Measurements from ENCODE around the gene RTKN. TPM values are rescaled to one million over a fixed set of nuclear protein-coding genes. Genes with fewer than 3 reads are reported as not detected.
A peak's percentile ranks its signal among the peaks of the same experiment; 100 is the strongest.
"Not testable (repeated sequence)": the region's sequence is repeated elsewhere in the genome, so short reads cannot be mapped to it uniquely, and the experiment has no call there.

Gene RTKN
- total RNA-seq, 1 donor from 2014 or later, result 11.6 TPM

- POLR2A ChIA-PET, result interaction anchor here (0.7 to 5.9 kb wide), 5 partner anchors 8 to 50 kb away, joined by 3 to 62 read pairs (median 6); partner anchors contain the start of genes C2orf81, INO80B, LBX2 and TLX2
- ATAC-seq (ENCODE audit: low read depth), result no peak
- no peak for DNase-seq
- H3K27me3 Mint-ChIP-seq, result no peaks in the 10 kb centered on the region
- CTCF ChIA-PET, result interaction anchor here (0.6 kb wide), 1 partner anchor 64 kb away, joined by 3 read pairs; no protein-coding TSS in a partner anchor
- intact Hi-C loops (cut with micrococcal nuclease), result loop anchor here (1.0 kb wide), 1 partner anchor 8 kb away; the partner anchor contains the start of gene MRPL53
- no peaks in the 10 kb centered on the region for H3K9me3 Mint-ChIP-seq
- H3K4me3 Mint-ChIP-seq, result peak overlapping the region; percentile 98
- H3K36me3 Mint-ChIP-seq (ENCODE audit: low read depth), result peaks cover 34% of the 10 kb centered on the region
- peak overlapping the region; percentile 18 for H3K27ac Mint-ChIP-seq
- no peak for TF ChIP-seq CTCF (IDR thresholded peaks at IDR 0.05)
- peaks cover 33% of the 10 kb centered on the region for H3K4me1 Mint-ChIP-seq
Observed at GRCh38 chr2:74464406-74464805, 22.7 kb upstream of the RTKN start.

GRCh38 chr2:74462786-74463105 lies 21.0 kb upstream of the RTKN start:
- H3K27me3 Mint-ChIP-seq, result no peaks in the 10 kb centered on the region
- ATAC-seq (ENCODE audit: low read depth), result no peak
- peaks cover 48% of the 10 kb centered on the region for H3K4me1 Mint-ChIP-seq
- ChIA-PET POLR2A (interaction anchor here (1.9 to 10.0 kb wide), 2 partner anchors 10 to 20 kb away, joined by 8 to 127 read pairs; partner anchors contain the start of genes CCDC142, MRPL53 and TTC31), CTCF (no interaction called here)
- no peak overlapping the region for H3K27ac Mint-ChIP-seq
- no peak overlapping the region for H3K4me3 Mint-ChIP-seq
- TF ChIP-seq CTCF (IDR thresholded peaks at IDR 0.05), result no peak
- H3K36me3 Mint-ChIP-seq (ENCODE audit: low read depth), result peaks cover 42% of the 10 kb centered on the region
- intact Hi-C loops (cut with micrococcal nuclease), result no loop called here
- DNase-seq, result no peak
- no peaks in the 10 kb centered on the region for H3K9me3 Mint-ChIP-seq

DNA sequence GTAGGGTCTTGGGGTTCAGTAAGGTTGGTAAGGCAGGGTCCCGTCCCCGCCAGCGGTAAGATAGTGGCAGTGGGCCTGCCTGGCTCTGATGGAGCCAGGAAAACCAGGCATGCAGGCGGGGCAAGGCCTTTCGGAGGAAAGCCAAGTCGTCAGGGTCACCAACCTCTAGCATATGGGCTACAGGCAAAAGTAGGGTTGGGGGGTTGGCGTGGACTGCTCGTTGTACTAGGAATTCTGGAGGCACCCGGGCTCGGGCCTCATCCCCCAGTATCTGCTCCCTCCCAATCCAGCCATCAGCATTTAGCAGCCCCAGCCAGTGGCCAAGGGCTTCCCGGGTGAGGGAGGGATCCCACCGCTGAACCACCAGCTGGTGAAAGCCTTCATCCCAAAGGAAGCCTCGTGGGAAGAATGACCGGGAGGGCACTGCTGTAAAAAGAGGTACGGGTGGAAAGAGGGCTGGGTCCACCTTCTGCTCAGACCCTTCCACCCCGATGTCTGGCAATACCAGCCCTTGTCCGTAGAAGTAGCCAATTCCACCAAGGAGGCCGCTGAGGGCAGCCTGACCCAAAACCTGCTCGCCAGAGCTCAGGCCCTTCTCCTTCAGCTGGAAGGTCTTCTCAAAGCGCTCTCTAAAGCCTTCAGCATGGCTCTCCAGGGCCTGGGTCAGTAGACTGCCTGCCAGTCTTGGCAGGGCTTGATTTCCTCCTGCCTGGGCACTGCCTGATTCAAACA lies 20.5 kb upstream of the RTKN start:
- POLR2A ChIA-PET, result interaction anchor here (1.9 to 10.0 kb wide), 2 partner anchors 11 to 20 kb away, joined by 8 to 127 read pairs; partner anchors contain the start of genes CCDC142, MRPL53 and TTC31
- Mint-ChIP-seq H3K27me3 (no peaks in the 10 kb centered on the region), H3K36me3 (ENCODE audit: low read depth) (peaks cover 45% of the 10 kb centered on the region), H3K27ac (peak overlapping the region; percentile 46), H3K4me3 (no peak overlapping the region), H3K9me3 (no peaks in the 10 kb centered on the region), H3K4me1 (peaks cover 51% of the 10 kb centered on the region)
- ATAC-seq (ENCODE audit: low read depth), result no peak
- TF ChIP-seq CTCF (IDR thresholded peaks at IDR 0.05), result no peak
- no peak for DNase-seq
- intact Hi-C loops (cut with micrococcal nuclease), result no loop called here
- CTCF ChIA-PET, result no interaction called here

- Mint-ChIP-seq H3K4me1 (peaks cover 59% of the 10 kb centered on the region), H3K4me3 (no peak overlapping the region), H3K27me3 (no peaks in the 10 kb centered on the region), H3K36me3 (ENCODE audit: low read depth) (peaks cover 52% of the 10 kb centered on the region), H3K9me3 (no peaks in the 10 kb centered on the region), H3K27ac (peak overlapping the region; percentile 46)
- ATAC-seq (ENCODE audit: low read depth) (no peak), DNase-seq (no peak)
- intact Hi-C loops (cut with micrococcal nuclease), result no loop called here
- POLR2A ChIA-PET, result interaction anchor here (1.9 to 10.0 kb wide), 2 partner anchors 12 to 21 kb away, joined by 8 to 127 read pairs; partner anchors contain the start of genes CCDC142, MRPL53 and TTC31
- CTCF ChIA-PET, result no interaction called here
- TF ChIP-seq CTCF (IDR thresholded peaks at IDR 0.05), result no peak
Observed at GRCh38 chr2:74461187-74462053, 19.7 kb upstream of the RTKN start.

DNA sequence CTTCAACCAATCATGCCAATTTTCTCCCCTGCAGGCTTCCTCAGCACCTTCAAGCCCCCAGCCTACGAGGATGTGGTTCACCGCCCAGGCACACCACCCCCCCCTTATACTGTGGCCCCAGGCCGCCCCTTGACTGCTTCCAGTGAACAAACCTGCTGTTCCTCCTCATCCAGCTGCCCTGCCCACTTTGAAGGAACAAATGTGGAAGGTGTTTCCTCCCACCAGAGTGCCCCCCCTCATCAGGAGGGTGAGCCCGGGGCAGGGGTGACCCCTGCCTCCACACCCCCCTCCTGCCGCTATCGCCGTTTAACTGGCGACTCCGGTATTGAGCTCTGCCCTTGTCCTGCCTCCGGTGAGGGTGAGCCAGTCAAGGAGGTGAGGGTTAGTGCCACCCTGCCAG lies 18.4 kb upstream of the RTKN start:
- H3K9me3 Mint-ChIP-seq; H3K27me3 Mint-ChIP-seq; ATAC-seq (ENCODE audit: low read depth); DNase-seq; H3K27ac Mint-ChIP-seq; intact Hi-C loops (cut with micrococcal nuclease): not testable (repeated sequence)
- CTCF ChIA-PET, result interaction anchor here (1.2 kb wide), 1 partner anchor 23 kb away, joined by 3 read pairs; the partner anchor contains the start of genes CCDC142 and TTC31
- Mint-ChIP-seq H3K36me3 (ENCODE audit: low read depth) (peaks cover 58% of the 10 kb centered on the region), H3K4me1 (peaks cover 62% of the 10 kb centered on the region), H3K4me3 (peak overlapping the region; percentile 35)
- POLR2A ChIA-PET, result interaction anchor here (10.0 kb wide), 1 partner anchor 13 kb away, joined by 127 read pairs; the partner anchor contains the start of gene MRPL53

DNA sequence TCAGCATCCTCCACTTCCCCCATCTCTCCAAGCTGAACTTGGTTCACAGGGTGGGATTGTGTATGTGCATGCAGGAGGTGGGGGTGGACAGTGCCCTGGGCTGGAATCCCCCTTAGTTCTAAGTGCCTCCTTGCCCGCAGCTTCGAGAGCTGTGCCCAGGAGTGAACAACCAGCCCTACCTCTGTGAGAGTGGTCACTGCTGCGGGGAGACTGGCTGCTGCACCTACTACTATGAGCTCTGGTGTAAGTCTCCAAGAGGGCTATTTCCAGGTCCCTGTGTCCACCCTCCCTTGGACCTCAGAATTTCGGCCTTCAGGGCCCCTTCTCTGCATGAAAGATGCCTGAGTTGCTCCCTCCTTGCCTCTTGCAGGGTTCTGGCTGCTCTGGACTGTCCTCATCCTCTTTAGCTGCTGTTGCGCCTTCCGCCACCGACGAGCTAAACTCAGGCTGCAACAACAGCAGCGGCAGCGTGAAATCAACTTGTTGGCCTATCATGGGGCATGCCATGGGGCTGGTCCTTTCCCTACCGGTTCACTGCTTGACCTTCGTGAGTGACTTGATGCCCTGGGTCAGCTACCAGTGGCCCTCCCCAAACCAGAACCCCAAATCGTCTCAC lies 17.9 kb upstream of the RTKN start:
- not testable (repeated sequence) for ATAC-seq (ENCODE audit: low read depth); H3K27me3 Mint-ChIP-seq; H3K9me3 Mint-ChIP-seq; DNase-seq
- peaks cover 67% of the 10 kb centered on the region for H3K4me1 Mint-ChIP-seq
- H3K27ac Mint-ChIP-seq, result peak overlapping the region; percentile 66
- peaks cover 62% of the 10 kb centered on the region for H3K36me3 Mint-ChIP-seq (ENCODE audit: low read depth)
- CTCF ChIA-PET, result interaction anchor here (1.2 to 3.0 kb wide), 2 partner anchors 23 to 126 kb away, joined by 3 to 11 read pairs; partner anchors contain the start of genes CCDC142 and TTC31
- peak overlapping the region; percentile 99 for H3K4me3 Mint-ChIP-seq
- POLR2A ChIA-PET, result interaction anchor here (0.6 to 10.0 kb wide), 9 partner anchors 8 to 281 kb away, joined by 4 to 127 read pairs (median 35); partner anchors contain the start of genes AUP1, C2orf81, CCDC142 and HTRA2
- intact Hi-C loops (cut with micrococcal nuclease), result loop anchor here (5.0 kb wide), 1 partner anchor 277 kb away; no protein-coding TSS in a partner anchor

Measured in activated B cell treated with CpG ODN at 0.5 μM for 24 hours (primary cell).